Measurements from ENCODE around the gene TRAPPC3. TPM values are rescaled to one million over a fixed set of nuclear protein-coding genes. Genes with fewer than 3 reads are reported as not detected.

TRAPPC3 gene
- polyA plus RNA-seq, 1 donor (not counting 4 experiments of a cell fraction or from before 2014, with no cell fraction given) = 173 TPM

GRCh38 chr1:36178471-36179219 lies 29.4 kb upstream of the TRAPPC3 start:
- dilution Hi-C loops (cut with MboI; ENCODE audit: extremely low pct_ligation_motif_present, low sequenced_read_pairs) = no loop called here
- DNase-seq (ENCODE audit: low read depth, low spot score) (no peak), FAIRE-seq (no peak)
- Histone ChIP-seq H3K27me3 (ENCODE audit: control insufficient read depth, extremely low read depth, insufficient read depth, low read length) (no peaks in the 10 kb centered on the region), H3K9ac (ENCODE audit: control insufficient read depth, extremely low read depth, insufficient read depth, low read length) (no peak overlapping the region), H3K4me1 (ENCODE audit: control insufficient read depth, extremely low read depth, insufficient read depth, low read length) (peaks cover 19% of the 10 kb centered on the region), H3K27ac (ENCODE audit: control insufficient read depth, insufficient read depth, low read length) (peak overlapping the region; percentile 31), H3K79me2 (ENCODE audit: control insufficient read depth, insufficient read depth, low read length) (peaks cover 37% of the 10 kb centered on the region), H3K4me2 (ENCODE audit: control insufficient read depth, extremely low read depth, insufficient read depth, low read depth, low read length) (no peak overlapping the region), H3K9me1 (ENCODE audit: control insufficient read depth, extremely low read depth, insufficient read depth, low read length) (no peaks in the 10 kb centered on the region), H2AFZ (ENCODE audit: control insufficient read depth, low read length) (no peak overlapping the region), H3K9me3 (ENCODE audit: control insufficient read depth, low read depth, low read length) (no peaks in the 10 kb centered on the region), H3K4me3 (ENCODE audit: control insufficient read depth in 2 of 3, extremely low read depth in 1 of 3, insufficient read depth in 2 of 3, low read depth in 1 of 3, low read length in 3 of 3) (no peak overlapping the region), H4K20me1 (ENCODE audit: control insufficient read depth, extremely low read depth, insufficient read depth, low read length) (peaks cover 11% of the 10 kb centered on the region), H3K36me3 (ENCODE audit: control insufficient read depth in 2 of 2, extremely low read depth in 1 of 2, insufficient read depth in 2 of 2, low read length in 2 of 2) (peaks cover 51 to 64% of the 10 kb centered on the region in 2 experiments)
- no peak for TF ChIP-seq CTCF (optimal IDR thresholded peaks at IDR 0.05 in 1 of 3, IDR thresholded peaks at IDR 0.05 in 1 of 3, conservative IDR thresholded peaks at IDR 0.05 in 1 of 3; ENCODE audit: extremely low read depth in 1 of 3, insufficient read depth in 2 of 3, low read length in 3 of 3)
- TF ChIP-seq EZH2 (IDR thresholded peaks at IDR 0.05; ENCODE audit: low read length) = no peak

GRCh38 chr1:36177589-36178431 lies 28.5 kb upstream of the TRAPPC3 start:
- dilution Hi-C loops (cut with MboI; ENCODE audit: extremely low pct_ligation_motif_present, low sequenced_read_pairs) = no loop called here
- H3K4me2 ChIP-seq (ENCODE audit: control insufficient read depth, extremely low read depth, insufficient read depth, low read depth, low read length) = no peak overlapping the region
- H3K9me3 ChIP-seq (ENCODE audit: control insufficient read depth, low read depth, low read length) = no peaks in the 10 kb centered on the region
- peaks cover 56 to 71% of the 10 kb centered on the region in 2 experiments for H3K36me3 ChIP-seq (ENCODE audit: control insufficient read depth in 2 of 2, extremely low read depth in 1 of 2, insufficient read depth in 2 of 2, low read length in 2 of 2)
- no peaks in the 10 kb centered on the region for H3K27me3 ChIP-seq (ENCODE audit: control insufficient read depth, extremely low read depth, insufficient read depth, low read length)
- FAIRE-seq (no peak), DNase-seq (ENCODE audit: low read depth, low spot score) (no peak)
- TF ChIP-seq EZH2 (IDR thresholded peaks at IDR 0.05; ENCODE audit: low read length) (no peak), CTCF (optimal IDR thresholded peaks at IDR 0.05 in 1 of 3, IDR thresholded peaks at IDR 0.05 in 1 of 3, conservative IDR thresholded peaks at IDR 0.05 in 1 of 3; ENCODE audit: extremely low read depth in 1 of 3, insufficient read depth in 2 of 3, low read length in 3 of 3) (no peak)
- H4K20me1 ChIP-seq (ENCODE audit: control insufficient read depth, extremely low read depth, insufficient read depth, low read length) = peaks cover 11% of the 10 kb centered on the region
- no peak overlapping the region for H3K9ac ChIP-seq (ENCODE audit: control insufficient read depth, extremely low read depth, insufficient read depth, low read length)
- H3K79me2 ChIP-seq (ENCODE audit: control insufficient read depth, insufficient read depth, low read length) = peaks cover 43% of the 10 kb centered on the region
- no peaks in the 10 kb centered on the region for H3K9me1 ChIP-seq (ENCODE audit: control insufficient read depth, extremely low read depth, insufficient read depth, low read length)
- no peak overlapping the region for H2AFZ ChIP-seq (ENCODE audit: control insufficient read depth, low read length)
- H3K4me3 ChIP-seq (ENCODE audit: control insufficient read depth in 2 of 3, extremely low read depth in 1 of 3, insufficient read depth in 2 of 3, low read depth in 1 of 3, low read length in 3 of 3) = no peak overlapping the region
- no peak overlapping the region for H3K27ac ChIP-seq (ENCODE audit: control insufficient read depth, insufficient read depth, low read length)
- peaks cover 27% of the 10 kb centered on the region for H3K4me1 ChIP-seq (ENCODE audit: control insufficient read depth, extremely low read depth, insufficient read depth, low read length)

Measured in keratinocyte (primary cell).